HG02884 (cell line): ENCODE data around the gene RFTN1.

Source experiments
- ATAC-seq: cut with Tn5 transposase; IDR thresholded peaks from one replicate; pipeline ENCODE4 v1.9.1; 2021; ENCODE audit warnings: mild to moderate bottlenecking, moderate library complexity; ENCODE audit not compliant: unreplicated experiment

RFTN1 gene

DNA sequence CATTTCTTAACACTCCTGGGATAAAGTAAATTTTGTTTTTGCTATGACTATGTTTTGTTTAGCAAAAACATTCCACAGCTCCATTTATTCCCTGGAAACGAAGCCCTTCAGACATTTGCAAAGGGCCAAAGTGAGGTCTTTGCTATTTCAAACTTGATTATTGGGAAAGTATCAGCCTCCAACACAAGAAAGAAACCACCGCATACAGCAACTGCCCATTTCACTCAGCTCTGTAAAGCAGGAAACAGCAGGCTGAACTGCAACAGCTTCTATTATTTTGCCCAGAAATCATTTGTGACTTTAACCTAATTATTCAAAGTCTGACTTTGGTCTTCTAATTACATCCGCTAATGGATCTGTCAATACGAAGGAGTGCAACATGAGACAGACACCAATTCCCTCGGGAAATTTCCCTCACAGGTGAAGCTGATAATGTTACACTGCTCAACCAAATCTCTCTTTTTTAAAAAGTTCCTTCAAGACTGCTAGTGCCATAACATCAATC is 72.1 kb downstream of the RFTN1 start:
- ATAC-seq: no peak

DNA sequence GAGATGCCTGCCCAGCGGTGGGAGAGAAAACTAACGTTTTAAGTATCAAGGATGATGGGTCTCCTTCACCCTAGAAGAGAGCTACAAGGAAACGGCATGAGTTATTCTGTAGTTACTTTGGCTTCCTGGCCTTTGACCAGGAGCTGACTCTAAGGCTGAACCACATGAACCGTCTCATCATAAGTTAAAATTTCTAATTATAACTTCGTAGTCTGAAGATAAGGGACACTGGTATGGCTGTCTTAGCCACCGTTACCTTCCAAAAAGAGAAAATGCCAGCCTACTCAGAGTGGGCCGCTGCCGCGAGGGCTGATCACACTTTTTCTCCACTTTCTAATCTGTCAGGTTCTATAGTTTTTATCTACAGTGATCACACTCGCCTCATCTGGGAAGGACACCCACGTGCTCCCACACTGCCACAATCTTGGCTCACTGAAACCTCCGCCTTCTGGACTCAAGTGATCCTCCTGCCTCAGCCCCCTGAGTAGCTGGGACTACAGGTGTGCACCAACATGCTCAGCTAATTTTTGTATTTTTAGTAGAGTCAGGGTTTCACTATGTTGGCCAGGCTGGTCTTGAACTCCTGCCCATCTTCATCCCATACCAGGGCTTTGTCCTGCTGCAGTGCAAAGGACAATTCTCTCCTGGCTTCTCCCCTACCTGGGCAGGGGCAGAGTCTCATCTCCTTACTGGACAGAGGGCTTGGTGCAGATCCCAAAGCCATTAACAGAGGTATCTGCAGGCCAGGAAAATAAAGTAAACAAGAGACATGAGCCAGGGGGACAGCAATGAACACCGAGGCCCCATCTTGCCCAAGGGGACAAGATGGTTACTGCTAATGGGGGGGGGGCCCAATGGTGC is 73.4 kb downstream of the RFTN1 start:
- ATAC-seq: no peak

DNA sequence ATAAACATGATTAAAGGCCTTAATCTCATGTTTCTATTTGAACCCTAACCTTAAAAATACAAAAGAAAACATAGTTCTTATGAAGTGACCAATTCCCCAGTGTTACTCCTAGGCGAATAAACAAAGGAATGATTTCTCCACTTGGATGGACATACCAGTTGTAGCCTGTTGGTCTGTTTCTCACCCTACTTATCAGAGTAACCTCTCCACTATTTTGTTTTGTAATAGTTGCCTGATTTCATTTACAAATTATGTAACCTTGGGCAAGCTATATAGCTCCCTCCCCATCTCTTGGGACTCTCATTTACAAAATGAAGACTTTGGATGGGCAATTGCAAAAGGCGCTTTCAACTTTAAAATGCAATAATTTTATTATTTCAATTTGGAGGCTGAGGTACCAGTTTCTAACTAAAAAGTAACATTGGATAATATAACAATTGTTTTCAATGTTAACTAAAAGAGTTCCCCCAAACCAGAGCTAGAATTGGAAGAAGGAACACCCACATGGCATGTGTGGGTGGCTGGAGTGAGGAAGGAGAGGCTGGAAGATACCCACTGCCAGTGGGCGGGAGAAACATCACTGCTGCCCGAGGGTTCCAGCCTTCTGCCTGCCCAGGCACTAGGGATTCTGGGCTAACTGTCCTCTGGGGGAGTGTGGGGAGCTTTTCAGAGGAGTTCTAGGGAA is 74.2 kb downstream of the RFTN1 start:
- no peak for ATAC-seq

DNA sequence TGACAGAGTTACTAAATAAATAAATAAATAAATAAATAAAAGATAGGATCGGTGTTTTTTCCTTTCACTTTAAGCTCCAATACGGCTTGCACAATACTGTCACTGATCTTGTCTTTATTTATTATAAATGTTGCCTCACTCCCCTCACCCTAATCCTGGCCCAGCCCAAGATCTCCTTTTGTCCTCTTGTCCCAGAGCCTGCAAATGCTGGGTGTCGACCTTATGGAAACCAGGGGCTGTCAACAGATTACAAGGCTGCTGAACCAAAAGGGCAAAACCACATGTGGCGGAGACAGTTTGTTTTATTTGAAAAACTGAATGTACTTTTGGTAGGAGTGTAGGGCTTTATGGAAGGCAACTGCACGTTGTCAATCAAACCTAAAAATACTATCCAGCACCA is 75.9 kb downstream of the RFTN1 start:
- no peak for ATAC-seq

DNA sequence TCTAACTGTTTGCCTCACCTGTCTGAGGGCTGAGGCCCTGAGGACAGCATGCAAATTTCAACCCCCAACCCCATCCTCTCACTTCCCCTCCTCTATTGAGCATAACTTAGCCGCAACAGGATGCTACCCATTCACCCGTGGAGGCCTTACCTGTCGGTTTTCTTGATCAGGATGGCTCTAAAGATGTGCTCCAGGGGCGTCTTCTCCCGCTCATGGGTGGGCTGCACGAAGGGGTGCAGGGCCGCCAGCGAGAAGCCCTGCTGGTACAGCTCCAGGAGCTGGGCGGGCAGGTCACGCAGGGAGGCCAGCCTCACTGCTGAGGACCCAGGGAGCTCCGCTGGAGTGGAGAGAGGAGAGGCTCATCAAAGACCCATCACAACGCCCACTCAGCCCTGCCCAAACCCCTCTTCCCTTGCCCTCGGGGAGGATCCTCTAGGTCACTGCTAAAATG is 79.8 kb downstream of the RFTN1 start:
- ATAC-seq: peak; percentile 87

DNA sequence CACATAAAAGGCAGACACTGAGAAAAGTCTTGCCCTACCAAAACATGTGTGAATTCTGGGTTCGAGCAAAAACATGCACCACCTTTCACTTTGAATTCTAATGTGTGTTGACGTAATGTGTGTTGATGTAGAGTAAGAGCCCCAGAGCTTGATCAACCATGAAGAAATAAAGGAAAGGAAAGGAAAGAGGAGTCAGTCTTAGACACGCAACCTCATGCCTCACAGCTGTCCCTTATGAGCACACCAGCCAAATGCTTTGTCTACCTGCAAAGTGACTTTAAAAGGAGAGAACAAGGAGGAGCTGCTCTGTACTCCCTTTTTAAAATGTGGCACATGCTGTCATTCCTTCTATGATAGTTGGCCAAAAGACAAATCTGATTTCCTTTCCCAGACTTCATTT is 80.8 kb downstream of the RFTN1 start:
- no peak for ATAC-seq

DNA sequence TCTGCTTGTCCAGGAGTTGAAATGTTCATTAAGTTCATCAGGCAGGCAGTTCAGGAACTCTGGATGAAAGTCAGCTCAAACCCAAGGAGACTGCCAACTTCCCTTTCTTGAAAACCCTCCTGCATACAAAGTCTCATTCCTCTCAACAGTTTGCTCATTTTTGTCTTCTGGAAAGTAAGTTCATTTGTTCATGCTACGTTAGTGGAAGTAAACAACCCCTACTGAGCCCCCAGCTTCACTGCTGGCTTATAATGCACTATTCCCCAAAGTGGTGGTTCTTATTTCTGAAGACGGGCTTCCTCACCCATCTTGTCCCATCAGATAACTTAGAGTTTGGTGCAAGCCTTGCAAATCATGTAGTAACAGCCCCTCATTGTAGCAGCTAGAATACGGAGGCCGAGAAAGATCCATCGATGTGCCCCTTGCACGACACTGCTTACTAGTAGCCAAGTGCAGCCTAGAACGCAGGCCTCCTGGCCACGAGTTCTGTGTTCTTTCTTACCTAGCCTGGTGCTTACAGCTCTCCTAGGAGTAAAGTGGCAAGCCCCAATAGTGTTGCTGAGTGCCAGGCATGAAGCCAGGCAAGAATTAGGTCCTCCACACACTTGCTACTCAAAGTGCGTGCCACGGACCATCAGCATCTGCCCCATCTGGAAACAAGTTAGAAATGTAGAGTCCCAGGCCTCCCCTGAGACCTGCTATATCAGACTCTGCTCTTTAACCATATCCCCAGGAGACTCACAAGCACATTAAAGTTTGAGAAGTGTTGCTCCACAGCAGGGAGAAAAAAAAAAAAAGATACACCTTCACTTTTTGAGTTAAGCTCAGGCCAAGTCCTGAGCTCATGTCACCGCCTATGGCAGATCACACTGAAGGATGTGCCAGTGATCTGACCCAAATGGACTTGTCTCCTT is 82.5 kb downstream of the RFTN1 start:
- peak; percentile 36 for ATAC-seq

DNA sequence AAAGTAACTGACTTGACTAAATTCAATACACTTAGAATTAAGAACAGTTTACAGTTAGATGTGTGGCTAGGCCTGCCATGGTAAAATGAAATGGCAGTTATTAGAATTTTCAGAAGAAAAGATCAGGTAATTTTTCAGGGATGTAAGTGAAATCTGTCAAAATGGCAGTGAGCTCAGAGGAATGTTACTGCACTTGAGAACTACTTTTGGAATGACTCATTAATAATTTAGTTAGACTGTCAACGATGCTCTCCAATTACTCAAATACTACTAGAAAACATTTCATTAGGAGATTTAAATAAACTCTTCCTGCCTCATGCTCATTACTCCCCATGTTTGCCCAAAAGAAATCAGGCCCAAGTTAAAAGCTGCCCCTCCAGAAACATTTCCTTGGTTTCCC is 84.4 kb downstream of the RFTN1 start:
- no peak for ATAC-seq

DNA sequence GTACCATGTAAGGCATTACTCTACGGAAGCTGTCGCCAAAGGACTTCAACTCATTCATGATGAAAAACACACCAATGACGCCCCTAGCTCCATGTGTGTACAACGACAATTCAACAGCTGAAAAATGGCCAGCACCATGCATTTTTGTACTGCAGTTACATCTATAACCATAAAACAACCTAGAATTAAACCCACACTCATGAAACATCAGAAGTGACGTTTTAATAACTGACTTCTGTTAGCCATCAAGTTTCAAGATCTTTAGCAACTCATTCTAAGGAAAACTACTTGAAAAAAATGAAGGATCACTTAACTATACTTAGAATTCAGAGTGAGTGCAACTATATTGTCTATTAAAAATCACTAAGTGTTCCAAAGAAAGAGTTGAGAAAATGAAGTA is 84.9 kb downstream of the RFTN1 start:
- ATAC-seq: no peak

DNA sequence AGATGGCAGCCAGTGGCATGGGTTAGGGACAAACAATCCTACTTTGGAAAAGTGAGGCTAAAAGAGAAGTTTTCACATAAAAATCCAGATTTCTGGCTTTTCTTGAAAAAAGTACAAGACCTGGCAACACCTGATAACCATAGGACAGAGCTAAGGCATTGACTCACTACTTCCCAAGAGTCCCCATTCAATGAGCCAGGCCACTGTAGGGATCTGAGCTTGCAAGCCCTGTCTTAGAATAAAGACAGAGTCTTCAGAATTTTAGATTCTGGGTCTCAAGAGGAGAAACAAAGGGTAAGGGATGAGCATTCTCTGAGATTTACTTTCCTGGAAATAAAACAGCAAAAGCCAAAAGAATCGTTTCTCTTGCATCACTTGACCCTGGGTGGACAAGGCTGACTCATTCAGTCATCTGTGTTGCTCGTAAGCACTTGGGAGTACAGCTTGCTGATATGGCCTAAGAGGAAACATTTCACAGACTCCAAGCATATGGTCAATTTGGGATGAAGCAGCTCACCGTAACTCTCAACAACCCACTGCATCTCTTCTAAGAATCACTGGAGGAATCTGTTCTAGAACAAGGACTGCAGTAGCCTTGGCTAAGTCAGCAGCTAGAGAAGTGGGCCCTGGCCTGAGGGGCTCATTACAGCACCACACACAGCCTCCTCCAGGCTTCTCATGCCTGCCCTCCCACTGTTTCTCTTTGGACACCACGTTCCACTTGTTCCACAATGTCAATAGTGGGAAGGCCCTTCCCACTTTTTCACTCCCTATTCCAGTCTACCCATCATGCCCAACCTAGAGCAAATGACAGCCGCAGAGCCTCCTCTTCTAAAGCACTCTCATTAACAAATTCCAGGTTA is 86.2 kb downstream of the RFTN1 start:
- no peak for ATAC-seq

DNA sequence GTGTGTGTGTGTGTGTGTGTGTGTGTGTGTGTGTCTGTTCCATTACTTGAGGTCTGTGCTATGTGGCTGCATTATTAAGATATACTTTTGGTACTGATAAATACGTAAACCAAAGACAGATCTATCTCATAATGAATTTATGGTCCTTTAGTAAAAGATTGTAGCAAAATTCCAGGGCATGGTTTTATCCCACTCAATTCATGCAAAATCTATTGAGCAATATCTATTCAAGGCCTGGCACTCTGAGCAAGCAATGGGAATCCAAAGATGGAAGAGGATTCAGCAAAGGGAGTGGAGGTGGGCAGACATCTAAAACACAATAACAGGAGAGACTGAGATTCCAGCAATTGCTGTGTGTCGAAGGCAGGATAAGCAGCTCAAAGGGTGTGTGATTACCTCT is 86.8 kb downstream of the RFTN1 start:
- no peak for ATAC-seq

DNA sequence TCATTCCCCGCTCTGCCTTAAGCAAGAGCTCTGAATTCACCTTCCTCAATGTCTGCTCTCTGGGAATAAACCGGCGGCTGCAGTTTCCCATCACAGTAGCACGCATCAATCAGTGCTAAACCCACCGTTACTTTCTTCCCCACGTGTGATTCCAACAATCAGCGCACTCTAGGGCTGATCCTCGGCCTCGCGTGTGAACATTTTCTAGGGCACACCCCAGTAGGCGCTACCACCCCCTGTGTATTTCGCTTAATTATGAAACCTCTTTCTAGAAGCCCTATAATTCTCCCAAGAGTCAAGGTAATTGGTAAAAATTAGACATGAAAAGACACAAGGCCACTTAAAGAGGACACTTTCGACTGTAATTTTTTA is 87.5 kb downstream of the RFTN1 start:
- no peak for ATAC-seq

DNA sequence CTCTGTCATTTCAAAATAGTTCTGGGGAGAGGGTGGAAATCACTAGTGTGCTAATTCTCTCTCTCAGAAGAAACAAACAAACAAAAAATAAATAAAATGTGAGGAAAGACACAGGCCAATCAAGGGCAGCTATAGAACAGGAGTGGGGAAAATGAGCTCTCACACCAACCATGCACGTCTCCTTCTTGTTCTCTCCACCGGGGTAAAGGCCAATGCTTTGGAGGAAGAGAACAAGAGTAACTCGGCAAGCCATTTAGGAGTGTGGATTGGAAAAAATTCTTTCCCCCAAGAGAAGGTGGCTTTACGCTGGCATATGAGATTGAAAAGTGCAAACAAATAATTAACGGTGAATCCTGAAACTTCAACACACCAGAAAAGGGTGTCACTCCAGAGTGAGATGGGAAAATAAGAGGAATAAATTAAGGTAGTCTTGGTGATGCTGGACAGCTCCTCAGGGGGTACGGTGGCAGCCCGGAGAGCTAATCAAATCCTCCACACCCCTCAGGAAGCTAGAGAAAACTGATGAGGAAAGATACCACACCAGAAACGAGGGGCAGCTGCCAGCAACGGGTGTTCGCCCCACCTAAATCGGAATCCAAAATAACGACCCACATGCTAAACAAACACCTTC is 88.0 kb downstream of the RFTN1 start:
- ATAC-seq: no peak

DNA sequence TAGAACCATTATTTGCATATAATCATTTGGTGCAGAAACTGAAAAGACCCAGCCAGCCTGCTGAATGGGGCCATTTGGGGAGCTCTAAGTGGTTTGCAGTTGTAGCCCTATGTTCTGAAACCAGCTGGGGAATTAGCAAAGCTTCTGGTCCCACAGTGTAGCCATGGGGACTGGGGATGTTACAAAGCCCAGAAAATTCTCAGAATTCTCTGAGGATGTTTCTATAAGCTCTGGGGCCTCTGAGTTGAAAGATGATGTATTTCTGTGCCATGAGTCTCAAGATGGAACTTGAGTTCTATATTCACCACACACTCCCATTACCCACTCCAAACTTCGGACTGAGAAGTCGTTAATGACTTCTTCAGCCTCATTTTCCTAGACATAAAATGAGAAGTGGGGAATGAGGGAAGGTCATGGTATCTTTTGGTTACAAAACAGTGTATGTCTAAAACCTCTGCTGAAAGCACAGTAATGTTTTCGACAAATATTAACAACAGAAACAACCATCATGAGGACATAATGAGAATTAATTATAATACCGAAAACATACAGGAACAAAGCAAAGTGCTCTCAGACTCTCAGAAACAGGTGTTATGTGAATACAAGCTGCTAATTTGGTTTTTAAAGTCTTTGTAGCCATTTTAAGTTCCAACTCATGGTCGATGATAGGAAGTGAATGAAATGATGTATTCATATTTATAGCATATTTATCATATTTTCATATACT is 89.4 kb downstream of the RFTN1 start:
- peak; percentile 70 for ATAC-seq

DNA sequence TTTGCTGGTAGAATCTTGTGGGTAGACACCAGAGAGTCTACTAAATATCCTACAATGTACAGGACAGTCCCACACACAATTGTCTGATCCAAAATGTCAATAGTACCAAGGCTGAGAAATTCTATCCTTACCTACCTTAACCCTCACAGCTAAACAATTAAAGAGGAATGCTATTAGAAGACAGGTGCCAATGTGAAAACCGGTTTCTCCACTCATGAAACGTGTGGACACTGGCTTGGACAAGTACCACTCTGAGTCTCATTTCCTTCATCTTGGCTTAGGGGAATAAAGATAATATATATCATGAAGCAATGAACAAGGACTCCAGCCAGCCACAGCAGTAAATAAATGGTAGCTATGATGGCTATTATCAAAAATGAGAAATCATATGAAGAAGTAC is 90.2 kb downstream of the RFTN1 start:
- no peak for ATAC-seq

DNA sequence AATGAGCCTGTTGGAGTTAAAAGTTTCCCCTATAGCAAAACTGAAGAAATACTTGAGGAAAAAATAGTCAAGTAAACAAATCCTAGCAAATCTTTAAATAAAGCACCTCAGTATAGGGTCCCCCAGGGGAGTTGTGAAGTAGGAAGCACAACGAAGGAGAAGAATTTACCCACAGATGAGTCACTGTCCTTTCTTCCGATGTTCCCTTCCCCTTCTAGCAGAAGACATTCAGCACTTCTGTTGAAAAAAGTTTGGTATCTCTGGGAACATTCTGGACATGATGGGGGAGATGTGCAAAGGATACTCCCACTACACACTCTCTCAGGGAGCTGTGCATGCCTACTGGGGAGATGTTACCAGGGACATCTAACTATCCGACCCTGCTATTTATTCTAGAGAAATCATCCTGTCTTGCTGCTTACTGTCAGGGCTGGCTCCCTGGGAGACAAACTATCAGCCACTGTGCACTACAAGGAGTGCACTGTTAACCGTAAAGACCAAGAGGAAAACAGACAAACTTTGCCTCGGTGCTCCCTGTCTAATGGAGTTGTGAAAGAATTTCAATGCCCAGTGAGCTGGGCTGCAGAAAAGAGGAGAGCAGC is 93.8 kb downstream of the RFTN1 start:
- ATAC-seq: no peak

DNA sequence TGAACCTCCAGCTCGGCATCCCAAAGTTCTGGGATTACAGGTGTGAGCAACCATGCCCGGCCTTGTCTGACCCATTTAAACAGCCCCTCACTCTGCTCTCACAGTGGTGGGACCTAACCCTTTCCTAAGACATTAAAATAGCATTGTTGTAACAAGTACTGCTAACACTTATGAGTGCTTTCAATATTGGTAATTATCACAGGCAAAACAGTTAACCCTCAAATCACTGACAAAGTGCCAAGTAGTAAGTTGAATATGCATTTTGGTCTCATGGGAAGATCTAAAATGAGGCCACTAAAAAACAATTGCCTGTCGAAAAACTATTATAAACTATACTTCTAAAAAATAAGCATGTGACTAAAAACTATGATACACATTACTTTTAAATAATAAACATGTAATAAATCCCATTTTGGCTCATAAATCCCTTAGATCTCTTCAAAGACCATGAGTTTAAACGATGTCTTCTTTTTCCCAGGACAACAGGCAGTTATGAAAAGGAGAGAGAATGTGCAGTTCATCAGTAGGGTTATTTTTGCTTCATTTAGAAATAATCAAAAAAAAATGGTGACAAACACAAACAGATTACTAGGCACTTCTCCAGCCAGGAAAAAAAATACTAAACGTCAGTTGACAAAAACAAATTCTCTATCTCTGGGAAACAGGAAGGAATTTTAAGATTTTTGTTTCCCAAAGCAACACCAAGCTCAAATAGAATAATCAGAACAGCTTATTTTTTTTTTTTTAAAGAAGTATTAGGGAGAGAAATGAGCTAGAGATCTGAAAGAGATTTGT is 95.4 kb downstream of the RFTN1 start:
- ATAC-seq: no peak

DNA sequence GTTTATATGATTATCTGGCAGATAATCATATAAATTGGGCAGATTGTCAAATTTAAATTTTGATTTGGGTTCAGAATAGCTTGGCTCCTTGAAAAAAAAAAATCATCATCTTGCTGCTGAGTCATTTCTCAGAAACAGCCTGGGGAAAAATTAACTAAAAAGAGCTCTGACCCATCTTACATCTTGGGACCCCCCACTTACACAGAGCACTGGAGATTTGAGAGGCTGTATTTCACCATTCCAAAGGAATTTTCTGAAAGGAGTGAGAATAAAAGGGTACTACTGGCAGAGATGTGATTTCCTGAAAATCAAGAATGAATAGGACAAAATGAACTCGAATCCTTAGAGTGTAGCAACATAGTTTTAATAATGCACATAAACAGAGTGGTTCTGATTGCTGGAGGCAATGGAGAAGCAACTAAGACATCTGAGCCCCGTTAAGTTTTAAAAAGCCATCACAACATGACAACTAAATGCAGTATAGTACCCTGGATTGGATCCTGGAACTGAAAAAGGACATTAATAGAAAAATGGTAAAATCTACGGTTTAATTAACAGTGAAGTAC is 97.5 kb downstream of the RFTN1 start:
- no peak for ATAC-seq
